SU-DHL-6 (cell line): ENCODE measurements around the gene NET1.
"Not testable (repeated sequence)": the region's sequence is repeated elsewhere in the genome, so short reads cannot be mapped to it uniquely, and the experiment has no call there.

Source experiments
- H2AFZ ChIP-seq: fragments of 200-600 bp; sonication (generic); 2 replicates; pipeline ENCODE4 v1.6.1; 2014; ENCODE audit warnings: low read depth, mild to moderate bottlenecking, moderate library complexity, mixed read lengths, antibody characterized with exemption, low read length; ENCODE audit not compliant: severe bottlenecking
- H3F3A ChIP-seq: fragments of 200-600 bp; shearing (Covaris generic); 2 replicates; pipeline ENCODE4 v1.6.0; 2016; ENCODE audit warnings: antibody characterized with exemption, mild to moderate bottlenecking; ENCODE audit not compliant: insufficient read depth
- H3K27ac ChIP-seq: fragments of 200-600 bp; sonication (generic); 2 replicates; pipeline ENCODE4 v1.5.1; 2016; ENCODE audit warnings: low read depth, mild to moderate bottlenecking, low read length, moderate library complexity, mixed read lengths
- H3K27me3 ChIP-seq: fragments of 200-600 bp; sonication (generic), shearing (Covaris generic); 2 replicates; pipeline ENCODE4 v1.6.0; 2014; ENCODE audit warnings: mild to moderate bottlenecking, low read length
- H3K36me3 ChIP-seq: fragments of 200-600 bp; sonication (generic); 2 replicates; pipeline ENCODE4 v1.6.1; 2014; ENCODE audit warnings: mild to moderate bottlenecking, low read length, mixed read lengths
- H3K4me2 ChIP-seq: fragments of 300-600, 200-600 bp; shearing (Covaris generic), sonication (generic); 2 replicates; pipeline ENCODE4 v1.6.0; 2014; ENCODE audit warnings: low read length, low read depth, mild to moderate bottlenecking; ENCODE audit not compliant: poor library complexity, severe bottlenecking
- H3K4me3 ChIP-seq: fragments of 200-600 bp; sonication (generic); 2 replicates; pipeline ENCODE4 v1.5.1; 2014; ENCODE audit warnings: antibody characterized with exemption, low read length, mild to moderate bottlenecking, mixed read lengths; ENCODE audit not compliant: insufficient read depth, poor library complexity, severe bottlenecking
- H3K79me2 ChIP-seq: fragments of 200-600 bp; sonication (generic); 2 replicates; pipeline ENCODE4 v1.6.1; 2014; ENCODE audit warnings: mild to moderate bottlenecking, low read length, moderate library complexity; ENCODE audit not compliant: insufficient read depth
- H3K9ac ChIP-seq: fragments of 200-600 bp; sonication (generic); 2 replicates; pipeline ENCODE4 v1.7.0; 2014; ENCODE audit warnings: mild to moderate bottlenecking, low read length
- H3K9me2 ChIP-seq: fragments of 200-600 bp; sonication (generic); replicated peaks from 2 replicates; pipeline ENCODE4 v1.6.1; 2014; ENCODE audit warnings: low read length; ENCODE audit not compliant: insufficient read depth
- H3K9me3 ChIP-seq: fragments of 200-600 bp; sonication (generic); 2 replicates; pipeline ENCODE4 v1.6.1; 2014; ENCODE audit warnings: low read length, mixed read lengths; ENCODE audit not compliant: insufficient read depth
- H4K20me1 ChIP-seq: fragments of 200-600 bp; sonication (generic); 2 replicates; pipeline ENCODE4 v1.6.1; 2014; ENCODE audit warnings: low read depth, mild to moderate bottlenecking, antibody characterized with exemption, low read length, moderate library complexity, mixed read lengths
- EZH2phosphoT487 ChIP-seq: fragments of 200-600 bp; sonication (generic), shearing (Covaris generic); conservative IDR thresholded peaks from 2 replicates; pipeline ENCODE4 v1.6.1; 2018; ENCODE audit warnings: mild to moderate bottlenecking, antibody characterized with exemption, low read length, moderate library complexity, mixed read lengths
- TF ChIP-seq, protein P1 (sequence below): fragments of 200-600 bp; sonication (generic); IDR thresholded peaks from one replicate; pipeline ENCODE4 v1.5.1; 2017; ENCODE audit warnings: antibody characterized with exemption, mild to moderate bottlenecking, low read length, moderate library complexity; ENCODE audit not compliant: insufficient read depth, poor library complexity, severe bottlenecking

The NET1 gene

DNA sequence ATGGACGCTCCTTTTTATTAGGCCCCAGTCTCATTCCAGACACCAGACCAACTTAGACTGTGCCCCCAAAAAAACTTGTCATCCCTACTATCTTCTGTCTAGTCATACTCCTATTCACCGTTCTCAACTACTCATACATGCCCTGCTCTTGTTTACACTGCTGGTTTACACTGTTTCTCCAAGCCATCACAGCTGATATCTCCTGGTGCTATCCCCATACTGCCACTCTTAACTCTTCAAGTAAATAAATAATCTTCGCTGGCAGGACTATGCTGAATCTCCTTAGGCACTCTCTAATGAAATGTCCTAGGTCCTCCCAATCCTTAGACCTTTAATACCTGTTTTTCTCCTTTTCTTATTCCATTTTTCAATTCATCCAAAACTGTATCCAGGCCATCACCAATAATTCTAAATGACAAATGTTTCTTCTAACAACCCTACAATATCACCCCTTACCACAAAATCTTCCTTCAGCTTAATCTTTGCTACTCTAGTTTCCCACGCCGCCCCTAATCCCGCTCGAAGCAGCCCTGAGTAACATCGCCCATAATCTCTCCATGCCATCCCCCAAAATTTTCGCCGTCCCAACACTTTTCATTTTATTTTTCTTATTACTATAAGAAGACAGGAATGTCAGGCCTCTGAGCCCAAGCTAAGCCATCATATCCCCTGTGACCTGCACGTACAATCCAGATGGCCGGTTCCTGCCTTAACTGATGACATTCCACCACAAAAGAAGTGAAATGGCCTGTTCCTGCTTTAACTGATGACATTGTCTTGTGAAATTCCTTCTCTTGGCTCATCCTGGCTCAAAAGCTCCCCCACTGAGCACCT lies 63.8 kb downstream of the NET1 start:
- H3K27ac ChIP-seq, H3K9me3 ChIP-seq, H3K79me2 ChIP-seq, H3K4me3 ChIP-seq, H3K9me2 ChIP-seq, H3K27me3 ChIP-seq, H2AFZ ChIP-seq, H4K20me1 ChIP-seq, H3F3A ChIP-seq, H3K4me2 ChIP-seq, H3K36me3 ChIP-seq, H3K9ac ChIP-seq: not testable (repeated sequence)

DNA sequence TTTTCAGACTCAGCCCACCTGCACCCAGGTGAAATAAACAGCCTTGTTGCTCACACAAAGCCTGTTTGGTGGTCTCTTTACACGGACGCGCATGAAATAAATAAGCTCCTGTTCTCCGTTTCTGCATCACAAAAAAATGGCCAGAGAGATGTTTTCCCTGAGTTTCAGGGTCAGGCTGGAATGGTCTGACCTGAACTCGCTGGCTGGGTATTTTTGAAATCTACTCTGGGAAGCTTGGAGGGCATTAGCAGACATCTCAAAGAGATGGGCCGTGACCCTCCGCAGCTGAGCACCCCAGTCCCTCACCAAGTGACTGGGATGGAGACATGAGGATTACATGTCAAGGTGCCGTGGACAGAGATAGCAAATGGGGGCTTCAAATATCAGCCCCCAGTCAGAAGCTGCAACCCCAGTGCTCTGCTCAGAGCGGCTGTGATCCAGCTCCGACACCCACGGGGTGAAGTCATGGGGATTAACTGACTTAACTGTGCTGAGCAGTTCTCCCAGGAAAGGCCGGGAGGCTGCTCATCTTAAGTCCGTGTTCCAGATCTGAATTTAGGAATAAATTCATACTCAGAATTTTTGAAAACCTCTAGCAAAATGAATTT lies 64.7 kb downstream of the NET1 start:
- H3K27ac ChIP-seq = no peak overlapping the region

DNA sequence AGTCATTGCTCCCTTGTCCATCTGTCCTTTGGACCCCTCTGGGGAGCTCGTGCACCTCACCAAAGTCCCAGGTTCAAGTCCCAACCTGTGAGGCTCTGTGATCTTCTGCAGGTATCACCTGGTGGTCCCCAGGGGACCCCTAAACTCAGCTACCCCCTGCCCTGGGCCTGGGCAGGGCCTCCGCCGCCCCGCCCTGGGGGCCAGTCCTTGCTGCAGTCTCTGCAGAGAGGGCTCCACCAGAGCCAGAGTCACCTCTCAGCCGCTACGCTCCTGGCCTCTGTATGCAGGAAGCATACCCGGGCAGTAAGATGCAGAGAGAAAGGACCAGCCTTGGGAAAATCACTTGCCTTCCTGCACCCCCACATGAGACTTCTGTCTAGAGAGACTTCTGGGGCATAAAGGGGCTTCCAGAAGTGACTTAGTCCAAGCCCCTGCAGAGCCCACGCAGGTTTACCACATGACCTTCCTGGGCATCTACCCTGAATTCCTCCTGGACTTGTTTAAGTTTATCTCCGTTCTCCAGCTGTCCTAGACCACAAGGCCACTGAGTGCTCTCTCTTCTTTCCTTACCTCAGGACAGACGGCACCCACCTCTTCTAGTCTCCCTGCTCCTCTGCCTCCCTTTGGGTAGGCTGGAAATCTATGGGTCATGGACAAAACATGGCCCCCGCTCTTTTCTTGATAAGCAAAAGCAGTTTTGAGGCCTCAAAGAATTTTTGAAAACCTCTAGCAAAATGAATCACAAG lies 65.8 kb downstream of the NET1 start:
- no peaks in the 10 kb centered on the region for H3K27me3 ChIP-seq
- TF ChIP-seq, protein P1, sequence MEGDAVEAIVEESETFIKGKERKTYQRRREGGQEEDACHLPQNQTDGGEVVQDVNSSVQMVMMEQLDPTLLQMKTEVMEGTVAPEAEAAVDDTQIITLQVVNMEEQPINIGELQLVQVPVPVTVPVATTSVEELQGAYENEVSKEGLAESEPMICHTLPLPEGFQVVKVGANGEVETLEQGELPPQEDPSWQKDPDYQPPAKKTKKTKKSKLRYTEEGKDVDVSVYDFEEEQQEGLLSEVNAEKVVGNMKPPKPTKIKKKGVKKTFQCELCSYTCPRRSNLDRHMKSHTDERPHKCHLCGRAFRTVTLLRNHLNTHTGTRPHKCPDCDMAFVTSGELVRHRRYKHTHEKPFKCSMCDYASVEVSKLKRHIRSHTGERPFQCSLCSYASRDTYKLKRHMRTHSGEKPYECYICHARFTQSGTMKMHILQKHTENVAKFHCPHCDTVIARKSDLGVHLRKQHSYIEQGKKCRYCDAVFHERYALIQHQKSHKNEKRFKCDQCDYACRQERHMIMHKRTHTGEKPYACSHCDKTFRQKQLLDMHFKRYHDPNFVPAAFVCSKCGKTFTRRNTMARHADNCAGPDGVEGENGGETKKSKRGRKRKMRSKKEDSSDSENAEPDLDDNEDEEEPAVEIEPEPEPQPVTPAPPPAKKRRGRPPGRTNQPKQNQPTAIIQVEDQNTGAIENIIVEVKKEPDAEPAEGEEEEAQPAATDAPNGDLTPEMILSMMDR = no peak
- no peak for TF ChIP-seq EZH2phosphoT487
- no peak overlapping the region for H3K4me2 ChIP-seq
- H4K20me1 ChIP-seq = no peaks in the 10 kb centered on the region
- H3K79me2 ChIP-seq = no peaks in the 10 kb centered on the region
- no peaks in the 10 kb centered on the region for H3K9me2 ChIP-seq
- H3K9ac ChIP-seq = no peak overlapping the region
- H3K4me3 ChIP-seq = no peak overlapping the region
- H3K9me3 ChIP-seq = no peaks in the 10 kb centered on the region
- no peaks in the 10 kb centered on the region for H3K36me3 ChIP-seq
- no peak overlapping the region for H3K27ac ChIP-seq
- no peaks in the 10 kb centered on the region for H3F3A ChIP-seq
- H2AFZ ChIP-seq = no peak overlapping the region

More for the DNA sequence above, 64.7 kb downstream of the NET1 start:
- Histone ChIP-seq H3K36me3 (no peaks in the 10 kb centered on the region), H3K27me3 (no peaks in the 10 kb centered on the region), H2AFZ (no peak overlapping the region), H3K4me3 (no peak overlapping the region), H3K9me2 (no peaks in the 10 kb centered on the region), H3K9ac (no peak overlapping the region), H4K20me1 (no peaks in the 10 kb centered on the region), H3F3A (no peaks in the 10 kb centered on the region), H3K79me2 (no peaks in the 10 kb centered on the region), H3K4me2 (no peak overlapping the region), H3K9me3 (no peaks in the 10 kb centered on the region)
- TF ChIP-seq, protein P1 = no peak
- no peak for TF ChIP-seq EZH2phosphoT487
